Esophagus muscularis mucosa (tissue), 3 donors: ENCODE data around the gene AKAP13.

Experiments used
- POLR2A ChIP-seq: fragments of 450-650 bp; IDR thresholded peaks from one replicate; pipeline ENCODE4 v1.6.1; 2017; ENCODE audit warnings: antibody characterized with exemption, moderate library complexity, mild to moderate bottlenecking, low read depth
- POLR2AphosphoS5 ChIP-seq, 2 donors: sonication (generic); formaldehyde crosslinking; IDR thresholded peaks; one replicate each; pipeline ENCODE4 v1.6.1; 2017; ENCODE audit warnings: antibody characterized with exemption in 2 of 2
- TF ChIP-seq, protein P1 (sequence below), 3 experiments: fragments of 200-600 bp in 2 of 3; fragments of 450-650 bp in 1 of 3; sonication (generic) in 2 of 3; IDR thresholded peaks; one replicate each; pipeline ENCODE4 v1.5.1; 2017 to 2019; ENCODE audit warnings: antibody characterized with exemption in 3 of 3, mild to moderate bottlenecking in 2 of 3, moderate library complexity in 1 of 3

DNA sequence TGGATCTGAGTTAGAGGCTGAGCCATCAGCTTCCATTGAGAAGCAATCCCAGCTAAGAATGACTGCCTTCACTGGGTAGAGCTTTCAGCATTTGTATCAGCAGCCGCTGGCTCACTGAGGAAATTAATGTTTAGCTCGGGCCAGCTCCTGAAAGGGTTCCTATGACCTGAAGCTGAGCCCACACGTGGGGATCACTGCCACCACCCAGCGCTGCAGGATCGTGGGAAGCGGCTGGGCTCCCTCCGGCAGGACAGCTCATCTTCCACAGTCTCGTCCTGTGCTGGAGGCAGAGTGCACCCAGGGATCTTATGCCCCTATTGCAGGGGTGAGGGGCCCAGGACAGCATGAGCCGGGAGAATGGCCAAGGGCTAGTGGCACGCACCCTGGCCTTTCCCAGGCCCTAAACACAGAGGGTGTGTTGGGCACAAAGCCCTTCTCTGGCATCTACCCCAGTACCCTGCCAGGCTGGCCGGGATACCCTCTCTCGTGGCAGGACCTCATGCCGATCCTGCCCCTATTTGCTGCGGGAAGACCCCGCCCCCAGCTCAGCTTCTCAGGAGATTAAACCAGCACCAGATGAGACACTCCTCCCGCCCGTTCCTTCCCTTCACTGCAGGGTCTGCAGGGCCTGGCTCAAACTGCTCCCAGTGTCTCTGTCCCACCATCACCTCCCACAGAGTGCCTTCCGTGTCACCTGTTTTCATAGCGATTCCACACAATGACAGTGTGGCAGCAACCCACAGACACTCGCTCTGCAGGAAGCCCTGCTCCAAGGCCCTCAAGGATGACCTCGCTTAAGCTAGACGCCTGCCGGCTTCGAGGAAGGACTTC is 385.8 kb downstream of the AKAP13 start:
- TF ChIP-seq, protein P1, sequence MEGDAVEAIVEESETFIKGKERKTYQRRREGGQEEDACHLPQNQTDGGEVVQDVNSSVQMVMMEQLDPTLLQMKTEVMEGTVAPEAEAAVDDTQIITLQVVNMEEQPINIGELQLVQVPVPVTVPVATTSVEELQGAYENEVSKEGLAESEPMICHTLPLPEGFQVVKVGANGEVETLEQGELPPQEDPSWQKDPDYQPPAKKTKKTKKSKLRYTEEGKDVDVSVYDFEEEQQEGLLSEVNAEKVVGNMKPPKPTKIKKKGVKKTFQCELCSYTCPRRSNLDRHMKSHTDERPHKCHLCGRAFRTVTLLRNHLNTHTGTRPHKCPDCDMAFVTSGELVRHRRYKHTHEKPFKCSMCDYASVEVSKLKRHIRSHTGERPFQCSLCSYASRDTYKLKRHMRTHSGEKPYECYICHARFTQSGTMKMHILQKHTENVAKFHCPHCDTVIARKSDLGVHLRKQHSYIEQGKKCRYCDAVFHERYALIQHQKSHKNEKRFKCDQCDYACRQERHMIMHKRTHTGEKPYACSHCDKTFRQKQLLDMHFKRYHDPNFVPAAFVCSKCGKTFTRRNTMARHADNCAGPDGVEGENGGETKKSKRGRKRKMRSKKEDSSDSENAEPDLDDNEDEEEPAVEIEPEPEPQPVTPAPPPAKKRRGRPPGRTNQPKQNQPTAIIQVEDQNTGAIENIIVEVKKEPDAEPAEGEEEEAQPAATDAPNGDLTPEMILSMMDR (IDR thresholded peaks at IDR 0.05), result no peak
- no peak for TF ChIP-seq POLR2AphosphoS5 (IDR thresholded peaks at IDR 0.05)
- TF ChIP-seq POLR2A, result no peak
